Retinal pigment epithelial cell (primary cell): ENCODE data around the gene FAM83D.
A peak's percentile ranks its signal among the peaks of the same experiment; 100 is the strongest.
"Not testable (repeated sequence)": the region's sequence is repeated elsewhere in the genome, so short reads cannot be mapped to it uniquely, and the experiment has no call there.

Experiments
- DNase-seq: peaks from one replicate; pipeline ENCODE4 v3.0.0-alpha.2; 2010; ENCODE audit warnings: low read depth
- H3K4me3 ChIP-seq: 2 replicates; pipeline ENCODE4 v1.5.1; 2011; ENCODE audit warnings: mild to moderate bottlenecking, low read length, control low read depth, moderate library complexity
- CTCF ChIP-seq: conservative IDR thresholded peaks from 2 replicates; pipeline ENCODE4 v1.5.1; 2011; ENCODE audit warnings: low read depth, low read length, control low read depth, inconsistent platforms

Gene FAM83D

GRCh38 chr20:38957235-38957876 lies 31.1 kb downstream of the FAM83D start:
- DNase-seq: no peak
- H3K4me3 ChIP-seq: no peak overlapping the region
- no peak for TF ChIP-seq CTCF

- no peak for DNase-seq
- TF ChIP-seq CTCF: no peak
- H3K4me3 ChIP-seq: no peak overlapping the region
Measured at GRCh38 chr20:38957915-38958485, 31.8 kb downstream of the FAM83D start.

GRCh38 chr20:38960187-38960687 lies 34.0 kb downstream of the FAM83D start:
- not testable (repeated sequence) for H3K4me3 ChIP-seq, DNase-seq

GRCh38 chr20:38961530-38962043 lies 35.4 kb downstream of the FAM83D start:
- TF ChIP-seq CTCF: no peak
- DNase-seq: no peak
- H3K4me3 ChIP-seq: peak overlapping the region; percentile 95

GRCh38 chr20:38962044-38962927 lies 36.1 kb downstream of the FAM83D start, which contains the start of gene DHX35:
TSS of gene DHX35 (plus strand) at chr20:38962344. CDS start at chr20:38962368, 24 bp downstream.
- peak; percentile 47 for TF ChIP-seq CTCF
- peak; percentile 81 for DNase-seq
- H3K4me3 ChIP-seq: peak within 1 kb of the TSS; percentile 95

GRCh38 chr20:38962928-38963401 lies 36.7 kb downstream of the FAM83D start:
- no peak for DNase-seq
- TF ChIP-seq CTCF: no peak
- peak overlapping the region; percentile 95 for H3K4me3 ChIP-seq

GRCh38 chr20:38963745-38964144 lies 37.5 kb downstream of the FAM83D start:
- TF ChIP-seq CTCF: no peak
- no peak overlapping the region for H3K4me3 ChIP-seq
- no peak for DNase-seq
